GM23338 (cell line): Measurements from ENCODE around the gene LRRC8B. TPM values are rescaled to one million over a fixed set of nuclear protein-coding genes. Genes with fewer than 3 reads are reported as not detected.

Source experiments
- ATAC-seq: fragments of 200-7000 bp; cut with Tn5 transposase; 3 replicates; pipeline ENCODE4 v1.9.1; 2020
- DNase-seq: peaks from one replicate; pipeline ENCODE4 v3.0.0-alpha.2; 2015; ENCODE audit warnings: low spot score
- H2AFZ ChIP-seq: fragments of 200-600 bp; sonication (generic); 2 replicates; pipeline ENCODE4 v1.8.0; 2016; ENCODE audit warnings: antibody characterized with exemption, mild to moderate bottlenecking, moderate library complexity
- H3F3A ChIP-seq: fragments of 200-600 bp; sonication (generic); replicated peaks from 2 replicates; pipeline ENCODE4 v1.8.0; 2017; ENCODE audit warnings: antibody characterized with exemption, mixed run types, low read depth
- H3K27ac ChIP-seq: fragments of 200-600 bp; sonication (generic); 2 replicates; pipeline ENCODE4 v1.6.1; 2016; ENCODE audit warnings: low read depth
- H3K27me3 ChIP-seq: fragments of 200-600 bp; sonication (generic); 2 replicates; pipeline ENCODE4 v1.8.0; 2016; ENCODE audit warnings: mild to moderate bottlenecking, mixed run types, moderate library complexity; ENCODE audit not compliant: insufficient read depth
- H3K36me3 ChIP-seq: fragments of 200-600 bp; sonication (generic); 2 replicates; pipeline ENCODE4 v1.8.0; 2016; ENCODE audit warnings: mild to moderate bottlenecking; ENCODE audit not compliant: insufficient read depth
- H3K4me1 ChIP-seq: fragments of 200-600 bp; sonication (generic); 2 replicates; pipeline ENCODE4 v1.8.0; 2016; ENCODE audit warnings: mild to moderate bottlenecking, moderate library complexity; ENCODE audit not compliant: insufficient read depth
- H3K4me2 ChIP-seq: fragments of 200-600 bp; sonication (generic); 2 replicates; pipeline ENCODE4 v1.7.1; 2017; ENCODE audit warnings: mixed run types
- H3K4me3 ChIP-seq: fragments of 200-600 bp; sonication (generic); 2 replicates; pipeline ENCODE4 v1.6.1; 2016; ENCODE audit warnings: mixed run types
- H3K79me2 ChIP-seq: fragments of 200-600 bp; sonication (generic); replicated peaks from 2 replicates; pipeline ENCODE4 v1.8.0; 2017; ENCODE audit warnings: mild to moderate bottlenecking; ENCODE audit not compliant: insufficient read depth
- H3K9me2 ChIP-seq: fragments of 200-600 bp; sonication (generic); 2 replicates; pipeline ENCODE4 v1.8.0; 2017; ENCODE audit not compliant: insufficient read depth
- H4K20me1 ChIP-seq: fragments of 200-600 bp; sonication (generic); replicated peaks from 2 replicates; pipeline ENCODE4 v1.8.0; 2017; ENCODE audit warnings: mild to moderate bottlenecking; ENCODE audit not compliant: insufficient read depth
- H3K27ac Mint-ChIP-seq: 2 replicates; pipeline ENCODE4 v1.8.0; 2020; ENCODE audit warnings: inconsistent platforms, mild to moderate bottlenecking, moderate library complexity, mixed read lengths
- H3K27me3 Mint-ChIP-seq: 3 replicates; pipeline ENCODE4 v1.8.0; 2022; ENCODE audit warnings: low read depth, mild to moderate bottlenecking, moderate library complexity, mixed read lengths, inconsistent platforms; ENCODE audit not compliant: insufficient read depth, poor library complexity
- H3K36me3 Mint-ChIP-seq: 3 replicates; pipeline ENCODE4 v1.8.0; 2021; ENCODE audit warnings: low read depth, mild to moderate bottlenecking, inconsistent platforms, moderate library complexity, mixed read lengths
- H3K4me1 Mint-ChIP-seq: 3 replicates; pipeline ENCODE4 v1.8.0; 2020; ENCODE audit warnings: mild to moderate bottlenecking, inconsistent platforms, mixed read lengths
- H3K4me3 Mint-ChIP-seq: 3 replicates; pipeline ENCODE4 v1.8.0; 2021; ENCODE audit warnings: moderate library complexity, mild to moderate bottlenecking, inconsistent platforms, mixed read lengths
- H3K9me3 Mint-ChIP-seq: 3 replicates; pipeline ENCODE4 v1.8.0; 2020; ENCODE audit warnings: moderate library complexity, mild to moderate bottlenecking, inconsistent platforms, mixed read lengths
- CREB1 ChIP-seq: fragments of 250-450 bp; sonication (Bioruptor Pico); IDR thresholded peaks from 2 replicates; pipeline ENCODE4 v1.5.0; 2020; ENCODE audit warnings: low read depth, mild to moderate bottlenecking, moderate library complexity
- NANOG ChIP-seq: IDR thresholded peaks from 2 replicates; pipeline ENCODE4 v1.6.1; 2016; ENCODE audit warnings: antibody characterized with exemption, borderline replicate concordance
- POLR2AphosphoS5 ChIP-seq: IDR thresholded peaks from 2 replicates; pipeline ENCODE4 v1.6.1; 2016; ENCODE audit warnings: antibody characterized with exemption, low read depth
- polyA plus RNA-seq: library from polyadenylated mRNA; unstranded; fragments of >200 nt; fragmentation: Nextera tagmentation; extraction: Ambion mirVana; gene quantifications from 2 replicates; pipeline ENCODE4 v1.2.1, GENCODE V29; 2016
- total RNA-seq: library from RNA; depleted of rRNA; stranded (reverse); fragments of >200 nt; shearing (Covaris generic); gene quantifications from 2 replicates; pipeline ENCODE4 v1.2.3, GENCODE V29; 2014
- TF ChIP-seq, protein P1 (sequence below), 2 experiments: fragments of 200-600 bp in 1 of 2; sonication (generic) in 1 of 2; conservative IDR thresholded peaks; 2 replicates each; pipeline versions ENCODE4 v1.5.1 to v1.6.1; 2016 to 2017; ENCODE audit warnings: antibody characterized with exemption in 2 of 2, low read depth in 2 of 2, mild to moderate bottlenecking in 2 of 2, moderate library complexity in 1 of 2
- TF ChIP-seq, protein P2 (sequence below): fragments of 250-450 bp; sonication (Bioruptor Pico); IDR thresholded peaks from 2 replicates; pipeline ENCODE4 v1.5.0; 2020; ENCODE audit warnings: mild to moderate bottlenecking, moderate library complexity

Gene LRRC8B
- total and polyA plus RNA-seq, 2 experiments from 2014 or later = 9.0 to 26.5 TPM

DNA sequence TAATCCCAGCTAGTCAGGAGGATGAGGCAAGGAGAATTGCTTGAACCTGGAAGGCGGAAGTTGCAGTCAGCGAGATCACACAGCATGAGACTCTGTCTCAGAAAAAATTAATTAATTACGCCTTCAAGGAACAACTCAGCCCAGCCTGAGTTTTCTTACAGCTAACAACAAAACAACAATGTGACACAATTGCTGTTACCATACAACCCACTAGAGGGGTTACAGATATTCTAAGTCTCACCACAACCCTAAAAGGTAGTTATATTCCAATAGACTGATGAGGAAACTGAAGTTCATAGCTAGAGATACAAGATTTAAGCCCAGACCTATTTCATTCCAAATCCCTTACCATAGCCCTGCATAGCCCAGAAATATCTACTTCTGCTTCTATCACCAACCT, 105.4 kb downstream of the LRRC8B start:
- H3K4me1 ChIP-seq = peaks cover 18% of the 10 kb centered on the region
- no peaks in the 10 kb centered on the region for H3K9me3 Mint-ChIP-seq
- no peak for DNase-seq
- H3K4me2 ChIP-seq = no peak overlapping the region
- H3K27ac Mint-ChIP-seq = no peak overlapping the region
- no peak overlapping the region for H3K4me3 Mint-ChIP-seq
- H3K4me1 Mint-ChIP-seq = peaks cover 18% of the 10 kb centered on the region
- H2AFZ ChIP-seq = no peak overlapping the region
- H3K27ac ChIP-seq = no peak overlapping the region
- H3K27me3 Mint-ChIP-seq = peaks cover 19% of the 10 kb centered on the region
- no peaks in the 10 kb centered on the region; the same call in 1 of the 2 replicates for H4K20me1 ChIP-seq
- ATAC-seq = no peak
- H3K9me2 ChIP-seq = no peaks in the 10 kb centered on the region
- no peaks in the 10 kb centered on the region for H3K36me3 Mint-ChIP-seq
- no peaks in the 10 kb centered on the region for H3K79me2 ChIP-seq
- no peak overlapping the region for H3K4me3 ChIP-seq
- TF ChIP-seq, protein P1, sequence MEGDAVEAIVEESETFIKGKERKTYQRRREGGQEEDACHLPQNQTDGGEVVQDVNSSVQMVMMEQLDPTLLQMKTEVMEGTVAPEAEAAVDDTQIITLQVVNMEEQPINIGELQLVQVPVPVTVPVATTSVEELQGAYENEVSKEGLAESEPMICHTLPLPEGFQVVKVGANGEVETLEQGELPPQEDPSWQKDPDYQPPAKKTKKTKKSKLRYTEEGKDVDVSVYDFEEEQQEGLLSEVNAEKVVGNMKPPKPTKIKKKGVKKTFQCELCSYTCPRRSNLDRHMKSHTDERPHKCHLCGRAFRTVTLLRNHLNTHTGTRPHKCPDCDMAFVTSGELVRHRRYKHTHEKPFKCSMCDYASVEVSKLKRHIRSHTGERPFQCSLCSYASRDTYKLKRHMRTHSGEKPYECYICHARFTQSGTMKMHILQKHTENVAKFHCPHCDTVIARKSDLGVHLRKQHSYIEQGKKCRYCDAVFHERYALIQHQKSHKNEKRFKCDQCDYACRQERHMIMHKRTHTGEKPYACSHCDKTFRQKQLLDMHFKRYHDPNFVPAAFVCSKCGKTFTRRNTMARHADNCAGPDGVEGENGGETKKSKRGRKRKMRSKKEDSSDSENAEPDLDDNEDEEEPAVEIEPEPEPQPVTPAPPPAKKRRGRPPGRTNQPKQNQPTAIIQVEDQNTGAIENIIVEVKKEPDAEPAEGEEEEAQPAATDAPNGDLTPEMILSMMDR (conservative IDR thresholded peaks at IDR 0.05; ENCODE audit: low read depth in 2 of 2) = 0 out of 4 replicates have a peak, but pooled peaks of 1 of the 2 experiments have one; percentile 15
- TF ChIP-seq CREB1 (CRISPR knock-in tag) = no peak
- peaks cover 33% of the 10 kb centered on the region for H3K27me3 ChIP-seq
- no peaks in the 10 kb centered on the region for H3K36me3 ChIP-seq
- H3F3A ChIP-seq = 0 out of 2 replicates have a peak, but pooled peaks cover 5% of the 10 kb centered on the region

DNA sequence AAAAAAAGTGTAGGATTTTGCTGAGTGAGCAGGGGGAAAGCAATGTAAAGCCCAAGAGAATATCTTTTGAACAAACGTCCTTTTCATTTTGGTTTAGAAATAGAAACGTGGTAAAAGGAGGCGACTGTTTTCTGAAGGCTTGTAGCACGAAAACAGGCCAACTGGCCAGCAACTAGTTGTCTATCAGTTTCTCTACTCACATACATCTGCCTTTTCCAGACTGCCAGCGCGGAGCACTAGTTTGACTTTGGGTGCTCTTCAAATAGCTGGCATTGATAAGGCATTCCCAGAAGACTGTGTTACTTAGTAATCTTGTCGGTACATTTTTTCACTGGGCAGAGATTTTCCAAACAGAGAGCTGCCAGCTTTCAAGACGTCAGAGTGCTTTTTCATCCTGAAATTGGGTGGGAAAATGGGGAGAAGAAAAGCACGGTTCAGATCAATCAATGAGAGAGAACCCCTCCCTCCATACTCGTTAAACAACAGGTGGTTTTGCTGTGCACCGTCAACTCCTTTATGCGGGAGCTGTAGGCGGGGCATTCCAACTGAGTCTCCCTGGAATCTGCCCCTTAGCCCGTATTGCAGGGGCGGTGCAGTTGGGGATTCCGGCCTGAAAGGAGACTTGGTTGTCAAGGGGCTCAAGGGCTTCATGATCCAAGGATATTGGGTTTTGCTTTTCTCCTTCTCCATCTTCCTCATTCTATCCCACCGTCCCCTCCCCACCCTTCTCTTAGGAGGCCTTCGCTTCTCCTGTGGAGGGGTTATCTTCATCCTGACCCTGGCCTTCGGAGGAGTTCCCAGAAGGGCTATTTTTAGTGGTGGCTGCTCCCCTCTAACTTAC, 107.4 kb downstream of the LRRC8B start:
- no peak overlapping the region for H3K27ac ChIP-seq
- H3K79me2 ChIP-seq = no peaks in the 10 kb centered on the region
- DNase-seq (peak; percentile 79), ATAC-seq (peak; percentile 46)
- no peaks in the 10 kb centered on the region for H3K9me2 ChIP-seq
- H2AFZ ChIP-seq = peak overlapping the region; percentile 96
- H3K36me3 ChIP-seq = no peaks in the 10 kb centered on the region
- H3K4me1 Mint-ChIP-seq = peaks cover 18% of the 10 kb centered on the region
- peaks cover 46% of the 10 kb centered on the region for H3K27me3 ChIP-seq
- H3K4me2 ChIP-seq = peak overlapping the region; percentile 88
- H3K4me1 ChIP-seq = peaks cover 18% of the 10 kb centered on the region
- no peaks in the 10 kb centered on the region for H3K36me3 Mint-ChIP-seq
- H3K4me3 ChIP-seq = peak overlapping the region; percentile 79
- H3K27me3 Mint-ChIP-seq = peaks cover 19% of the 10 kb centered on the region
- H3K9me3 Mint-ChIP-seq = no peaks in the 10 kb centered on the region
- 0 out of 2 replicates have a peak, but pooled peaks cover 5% of the 10 kb centered on the region for H3F3A ChIP-seq
- H3K27ac Mint-ChIP-seq = no peak overlapping the region
- no peaks in the 10 kb centered on the region for H4K20me1 ChIP-seq
- peak overlapping the region; percentile 93 for H3K4me3 Mint-ChIP-seq
- no peak for TF ChIP-seq NANOG
- no peak for TF ChIP-seq CREB1 (CRISPR knock-in tag)
- TF ChIP-seq POLR2AphosphoS5 = no peak
- TF ChIP-seq, protein P1 (conservative IDR thresholded peaks at IDR 0.05; ENCODE audit: low read depth in 2 of 2) = no peak
- TF ChIP-seq, protein P2, sequence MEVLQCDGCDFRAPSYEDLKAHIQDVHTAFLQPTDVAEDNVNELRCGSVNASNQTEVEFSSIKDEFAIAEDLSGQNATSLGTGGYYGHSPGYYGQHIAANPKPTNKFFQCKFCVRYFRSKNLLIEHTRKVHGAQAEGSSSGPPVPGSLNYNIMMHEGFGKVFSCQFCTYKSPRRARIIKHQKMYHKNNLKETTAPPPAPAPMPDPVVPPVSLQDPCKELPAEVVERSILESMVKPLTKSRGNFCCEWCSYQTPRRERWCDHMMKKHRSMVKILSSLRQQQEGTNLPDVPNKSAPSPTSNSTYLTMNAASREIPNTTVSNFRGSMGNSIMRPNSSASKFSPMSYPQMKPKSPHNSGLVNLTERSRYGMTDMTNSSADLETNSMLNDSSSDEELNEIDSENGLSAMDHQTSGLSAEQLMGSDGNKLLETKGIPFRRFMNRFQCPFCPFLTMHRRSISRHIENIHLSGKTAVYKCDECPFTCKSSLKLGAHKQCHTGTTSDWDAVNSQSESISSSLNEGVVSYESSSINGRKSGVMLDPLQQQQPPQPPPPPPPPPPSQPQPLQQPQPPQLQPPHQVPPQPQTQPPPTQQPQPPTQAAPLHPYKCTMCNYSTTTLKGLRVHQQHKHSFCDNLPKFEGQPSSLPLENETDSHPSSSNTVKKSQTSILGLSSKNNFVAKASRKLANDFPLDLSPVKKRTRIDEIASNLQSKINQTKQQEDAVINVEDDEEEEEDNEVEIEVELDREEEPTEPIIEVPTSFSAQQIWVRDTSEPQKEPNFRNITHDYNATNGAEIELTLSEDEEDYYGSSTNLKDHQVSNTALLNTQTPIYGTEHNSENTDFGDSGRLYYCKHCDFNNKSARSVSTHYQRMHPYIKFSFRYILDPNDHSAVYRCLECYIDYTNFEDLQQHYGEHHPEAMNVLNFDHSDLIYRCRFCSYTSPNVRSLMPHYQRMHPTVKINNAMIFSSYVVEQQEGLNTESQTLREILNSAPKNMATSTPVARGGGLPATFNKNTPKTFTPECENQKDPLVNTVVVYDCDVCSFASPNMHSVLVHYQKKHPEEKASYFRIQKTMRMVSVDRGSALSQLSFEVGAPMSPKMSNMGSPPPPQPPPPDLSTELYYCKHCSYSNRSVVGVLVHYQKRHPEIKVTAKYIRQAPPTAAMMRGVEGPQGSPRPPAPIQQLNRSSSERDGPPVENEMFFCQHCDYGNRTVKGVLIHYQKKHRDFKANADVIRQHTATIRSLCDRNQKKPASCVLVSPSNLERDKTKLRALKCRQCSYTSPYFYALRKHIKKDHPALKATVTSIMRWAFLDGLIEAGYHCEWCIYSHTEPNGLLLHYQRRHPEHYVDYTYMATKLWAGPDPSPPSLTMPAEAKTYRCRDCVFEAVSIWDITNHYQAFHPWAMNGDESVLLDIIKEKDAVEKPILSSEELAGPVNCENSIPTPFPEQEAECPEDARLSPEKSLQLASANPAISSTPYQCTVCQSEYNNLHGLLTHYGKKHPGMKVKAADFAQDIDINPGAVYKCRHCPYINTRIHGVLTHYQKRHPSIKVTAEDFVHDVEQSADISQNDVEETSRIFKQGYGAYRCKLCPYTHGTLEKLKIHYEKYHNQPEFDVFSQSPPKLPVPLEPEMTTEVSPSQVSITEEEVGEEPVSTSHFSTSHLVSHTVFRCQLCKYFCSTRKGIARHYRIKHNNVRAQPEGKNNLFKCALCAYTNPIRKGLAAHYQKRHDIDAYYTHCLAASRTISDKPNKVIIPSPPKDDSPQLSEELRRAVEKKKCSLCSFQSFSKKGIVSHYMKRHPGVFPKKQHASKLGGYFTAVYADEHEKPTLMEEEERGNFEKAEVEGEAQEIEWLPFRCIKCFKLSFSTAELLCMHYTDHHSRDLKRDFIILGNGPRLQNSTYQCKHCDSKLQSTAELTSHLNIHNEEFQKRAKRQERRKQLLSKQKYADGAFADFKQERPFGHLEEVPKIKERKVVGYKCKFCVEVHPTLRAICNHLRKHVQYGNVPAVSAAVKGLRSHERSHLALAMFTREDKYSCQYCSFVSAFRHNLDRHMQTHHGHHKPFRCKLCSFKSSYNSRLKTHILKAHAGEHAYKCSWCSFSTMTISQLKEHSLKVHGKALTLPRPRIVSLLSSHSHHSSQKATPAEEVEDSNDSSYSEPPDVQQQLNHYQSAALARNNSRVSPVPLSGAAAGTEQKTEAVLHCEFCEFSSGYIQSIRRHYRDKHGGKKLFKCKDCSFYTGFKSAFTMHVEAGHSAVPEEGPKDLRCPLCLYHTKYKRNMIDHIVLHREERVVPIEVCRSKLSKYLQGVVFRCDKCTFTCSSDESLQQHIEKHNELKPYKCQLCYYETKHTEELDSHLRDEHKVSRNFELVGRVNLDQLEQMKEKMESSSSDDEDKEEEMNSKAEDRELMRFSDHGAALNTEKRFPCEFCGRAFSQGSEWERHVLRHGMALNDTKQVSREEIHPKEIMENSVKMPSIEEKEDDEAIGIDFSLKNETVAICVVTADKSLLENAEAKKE = no peak
